HG02885 (cell line): ENCODE data around the gene EFNB3.

ENCODE experiments used
- ATAC-seq: cut with Tn5 transposase; IDR thresholded peaks from one replicate; pipeline ENCODE4 v1.9.1; 2021; ENCODE audit warnings: mild to moderate bottlenecking; ENCODE audit not compliant: unreplicated experiment, poor library complexity

EFNB3 gene

GRCh38 chr17:7715936-7716886, 11.2 kb downstream of the EFNB3 start:
- ATAC-seq: no peak

GRCh38 chr17:7716901-7717755, 12.1 kb downstream of the EFNB3 start, which contains the start of gene DNAH2:
DNAH2 (plus strand) TSS chr17:7717744; CDS start chr17:7719735, 1,991 bp downstream.
- ATAC-seq: no peak

DNA sequence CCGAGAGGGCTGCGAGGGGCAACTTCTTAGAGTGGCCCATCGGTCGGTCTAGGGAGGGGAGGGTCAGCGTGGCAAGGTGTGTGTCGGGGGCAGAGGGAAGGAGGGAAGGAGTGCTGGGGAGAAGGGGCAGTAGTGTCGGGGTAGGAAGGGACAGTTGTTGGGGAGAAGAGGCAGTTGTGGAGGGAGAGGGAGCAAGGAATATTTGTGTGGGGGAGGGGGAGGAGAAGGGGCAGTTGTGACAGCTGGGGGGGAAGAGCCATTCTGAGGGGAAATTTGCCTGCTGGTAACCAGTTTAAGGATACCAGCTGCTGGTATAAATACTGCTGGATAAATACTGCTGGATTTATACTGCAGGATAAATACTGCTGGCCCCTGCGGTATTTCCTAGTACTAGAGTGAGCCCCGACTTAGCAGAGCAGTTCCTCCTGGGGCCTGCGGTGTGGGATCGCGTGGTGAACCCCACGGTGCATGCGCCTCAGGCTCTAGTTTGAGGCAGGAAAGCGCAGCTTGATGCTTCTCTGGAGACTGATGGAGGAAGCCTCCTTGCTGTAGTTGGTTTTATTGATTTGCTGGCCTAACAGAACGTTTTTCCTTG, 12.9 kb downstream of the EFNB3 start:
- ATAC-seq: no peak

- ATAC-seq: no peak
These were observed 14.7 kb downstream of the EFNB3 start for GRCh38 chr17:7719661-7720060.

DNA sequence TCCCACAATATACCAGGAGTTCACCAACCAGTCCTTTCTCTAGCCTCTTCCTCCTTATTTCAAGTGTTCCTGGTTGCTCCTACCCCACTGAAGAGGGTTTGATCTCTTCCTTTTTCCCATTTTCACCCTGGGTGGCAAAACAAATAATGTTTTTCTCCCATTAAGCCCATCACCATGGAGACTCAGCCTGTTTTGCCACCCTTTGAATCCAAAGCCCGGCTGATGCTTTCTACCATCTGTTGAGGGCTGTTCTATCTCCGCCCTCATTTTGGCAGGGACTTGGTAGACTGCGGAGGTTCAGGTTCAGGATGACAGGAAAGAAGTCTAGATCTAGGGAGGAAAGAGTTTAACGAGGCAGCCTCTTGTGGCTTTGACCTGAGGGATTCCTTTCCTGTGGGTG, 15.1 kb downstream of the EFNB3 start:
- no peak for ATAC-seq

DNA sequence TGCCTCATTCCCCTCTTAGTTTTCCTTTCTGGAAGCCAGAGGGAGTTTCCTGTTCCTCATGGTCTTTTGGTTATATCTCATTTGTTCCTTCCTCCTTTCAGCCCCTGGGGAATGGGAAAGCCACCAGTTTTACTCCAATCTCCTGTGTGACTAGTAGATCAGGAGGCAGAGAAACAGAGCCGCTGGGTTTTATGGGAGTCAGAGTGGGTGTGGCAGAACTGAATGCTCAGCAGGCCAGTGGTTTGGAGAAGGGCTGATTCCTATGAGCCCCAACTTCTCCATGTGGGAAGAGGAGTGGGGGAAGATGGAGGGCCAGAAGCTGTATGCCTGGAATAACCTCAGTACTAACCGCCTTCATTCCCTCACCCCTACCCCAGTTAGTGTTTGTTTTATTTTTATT, 16.6 kb downstream of the EFNB3 start:
- ATAC-seq: no peak

- ATAC-seq: no peak
These were observed 22.9 kb downstream of the EFNB3 start for GRCh38 chr17:7727886-7728285.

DNA sequence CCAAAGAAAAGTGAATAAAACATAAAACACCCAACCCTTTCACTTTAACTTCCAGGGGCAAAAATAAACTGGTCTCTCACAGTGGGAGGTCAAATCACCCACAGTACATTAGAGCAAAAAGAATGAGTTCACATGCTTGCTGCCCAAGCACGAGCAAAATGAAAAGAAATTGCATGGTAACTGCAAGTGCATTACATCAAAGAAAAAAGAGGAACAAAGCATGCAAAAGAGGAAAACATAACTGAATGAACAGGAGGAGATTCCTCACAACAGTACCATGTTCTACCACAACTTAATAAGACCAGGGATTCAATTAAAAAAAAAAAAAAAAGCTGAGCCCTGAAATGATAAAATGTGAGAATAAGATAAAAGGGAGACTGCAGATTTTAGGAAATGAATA, 24.8 kb downstream of the EFNB3 start:
- no peak for ATAC-seq

DNA sequence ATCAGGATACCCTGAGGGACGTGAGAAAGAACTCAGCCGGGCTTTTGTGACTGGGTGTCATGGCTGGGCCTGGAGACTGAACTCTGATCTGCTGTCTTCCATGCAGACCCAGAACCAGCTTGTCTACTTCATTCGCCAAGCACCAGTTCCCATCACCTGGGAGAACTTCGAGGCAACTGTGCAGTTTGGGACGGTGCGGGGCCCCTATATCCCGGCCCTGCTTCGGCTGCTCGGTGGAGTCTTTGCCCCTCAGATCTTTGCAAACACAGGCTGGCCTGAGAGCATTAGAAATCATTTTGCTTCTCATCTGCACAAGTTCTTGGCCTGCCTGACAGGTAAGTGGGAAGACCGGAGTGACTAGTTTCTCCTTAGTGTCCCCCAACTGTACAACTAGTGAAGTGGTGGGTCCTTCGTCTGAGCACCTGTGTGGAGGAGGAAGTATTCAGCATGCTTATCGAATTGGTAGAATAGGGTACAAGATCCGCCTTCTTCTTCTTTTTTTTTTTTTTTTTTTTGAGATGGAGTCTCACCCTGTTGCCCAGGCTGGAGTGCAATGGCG, 28.1 kb downstream of the EFNB3 start:
- ATAC-seq: no peak

DNA sequence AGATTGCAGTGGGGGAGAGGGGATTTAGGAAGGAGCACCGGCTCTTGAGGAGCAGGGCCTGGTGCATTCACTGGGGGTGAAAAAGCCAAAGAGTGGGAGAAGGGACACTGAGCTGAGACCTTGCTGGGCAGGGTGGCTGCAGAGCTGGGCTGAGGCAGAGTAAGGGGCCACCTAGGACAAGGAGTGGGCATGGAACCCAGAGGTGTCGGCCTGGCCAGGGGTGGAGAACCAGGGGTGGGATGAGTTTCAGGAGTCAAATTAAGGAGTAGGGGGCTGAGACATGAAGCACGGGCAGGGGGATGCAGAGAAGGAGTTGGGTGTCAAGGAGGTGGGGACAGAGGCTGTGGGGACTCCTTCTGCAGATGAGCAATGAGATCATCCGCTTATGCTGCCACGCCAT, 32.6 kb downstream of the EFNB3 start:
- no peak for ATAC-seq

DNA sequence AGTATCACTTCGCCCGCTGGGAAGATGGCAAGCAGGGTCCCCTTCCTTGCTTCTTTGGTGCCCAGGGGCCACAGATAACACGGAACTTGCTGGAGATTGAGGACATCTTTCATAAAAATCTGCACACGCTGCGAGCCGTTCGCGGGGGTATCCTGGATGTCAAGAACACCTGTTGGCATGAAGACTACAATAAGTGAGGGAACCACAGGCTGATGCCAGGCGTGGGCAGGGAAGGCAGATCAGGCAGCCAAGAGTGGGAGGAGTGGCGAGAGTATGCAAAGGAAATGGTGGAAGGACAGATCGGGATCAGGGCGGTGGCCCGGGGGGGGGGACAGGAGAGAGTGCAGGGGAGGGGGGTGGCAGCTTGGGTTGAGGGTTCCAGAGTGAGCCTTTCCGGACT, 34.7 kb downstream of the EFNB3 start:
- ATAC-seq: no peak

- no peak for ATAC-seq
These were observed 35.5 kb downstream of the EFNB3 start for GRCh38 chr17:7740481-7741001.

- ATAC-seq: no peak
These were observed 37.7 kb downstream of the EFNB3 start for GRCh38 chr17:7742729-7743128.

DNA sequence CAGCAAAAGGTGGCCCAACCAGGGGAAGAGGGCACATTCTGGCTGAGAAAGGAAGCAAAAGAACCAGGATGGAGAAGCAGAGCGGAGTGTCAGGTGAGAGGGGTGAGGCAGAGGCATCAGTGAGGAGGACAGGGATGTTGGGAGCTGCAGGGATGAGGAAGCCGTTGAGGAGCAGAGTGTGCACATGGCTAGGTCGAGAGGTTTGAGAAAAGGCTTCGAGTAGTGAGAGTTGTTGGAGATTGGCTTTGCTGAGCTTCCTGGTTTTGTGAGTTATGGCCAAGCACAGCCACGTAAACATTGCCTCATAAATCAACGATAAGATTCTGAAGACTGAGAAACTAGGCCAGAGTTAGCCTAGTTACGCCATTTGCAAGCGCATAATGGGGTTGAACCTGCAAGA, 39.4 kb downstream of the EFNB3 start:
- no peak for ATAC-seq

- ATAC-seq: no peak
These were observed 40.9 kb downstream of the EFNB3 start for GRCh38 chr17:7745748-7746470.

GRCh38 chr17:7747635-7748071, 42.7 kb downstream of the EFNB3 start:
- no peak for ATAC-seq

DNA sequence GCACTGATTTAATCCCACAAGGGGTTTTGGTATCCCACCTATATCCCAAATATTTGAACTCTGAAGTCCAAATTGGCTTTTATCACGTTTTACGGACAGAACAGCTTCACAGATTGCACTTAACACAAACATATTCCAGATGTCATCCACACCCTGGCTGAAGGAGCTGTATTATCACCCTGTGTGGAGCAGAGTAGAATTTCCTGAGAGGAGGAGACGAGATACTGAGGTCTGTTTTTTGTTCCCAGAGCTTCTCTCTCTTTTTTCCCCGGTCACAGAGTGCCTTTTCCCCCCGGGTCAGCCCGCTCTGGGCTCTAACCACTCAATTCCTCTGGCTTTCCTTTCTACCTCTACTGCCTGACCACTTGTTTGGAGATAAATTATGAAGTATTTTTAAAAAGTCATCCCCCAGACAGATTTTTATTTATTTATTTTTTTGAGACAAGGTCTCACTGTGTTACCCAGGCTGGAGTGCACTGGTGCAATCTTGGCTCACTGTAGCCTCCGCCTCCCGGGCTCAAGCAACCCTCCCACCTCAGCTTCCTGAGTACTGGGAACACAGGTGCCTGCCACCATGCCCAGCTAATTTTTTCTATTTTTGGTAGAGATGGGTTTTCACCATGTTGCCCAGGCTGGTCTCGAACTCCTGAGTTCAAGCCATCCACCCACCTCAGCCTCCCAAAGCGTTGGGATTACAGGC, 43.2 kb downstream of the EFNB3 start:
- no peak for ATAC-seq

GRCh38 chr17:7750321-7750821, 45.4 kb downstream of the EFNB3 start:
- ATAC-seq: no peak

DNA sequence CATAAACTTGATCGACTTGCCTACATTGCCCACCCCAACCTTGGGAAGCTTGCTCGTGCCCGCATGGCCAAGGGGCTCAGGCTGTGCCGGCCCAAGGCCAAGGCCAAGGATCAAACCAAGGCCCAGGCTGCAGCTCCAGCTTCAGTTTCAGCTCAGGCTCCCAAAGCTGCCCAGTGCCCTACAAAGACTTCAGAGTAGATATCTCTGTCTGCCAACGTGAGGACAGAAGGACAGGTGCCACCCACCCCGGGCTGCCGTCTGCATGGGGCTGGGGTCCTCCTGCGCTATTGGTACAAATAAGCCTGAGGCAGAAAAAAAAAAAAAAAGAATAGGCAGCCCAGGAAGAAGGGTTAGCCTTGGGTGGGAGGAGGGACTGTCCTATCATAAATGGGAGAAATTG, 49.7 kb downstream of the EFNB3 start:
- no peak for ATAC-seq
